PC-3 (cell line): Measurements from ENCODE around the gene NEU2. TPM values are rescaled to one million over a fixed set of nuclear protein-coding genes. Genes with fewer than 3 reads are reported as not detected.

Experiments used
- ATAC-seq: fragments of 200-7000 bp; cut with Tn5 transposase; 2 replicates; pipeline ENCODE4 v1.9.1; 2020; ENCODE audit warnings: mild to moderate bottlenecking, moderate library complexity
- BruUV-seq: library from RNA; stranded (reverse); fragments of 400-500 nt; replicated peaks from 2 replicates; lab custom pipeline; 2021; lab: Mats Ljungman, UMichigan
- CTCF ChIA-PET: fragments of 300-600 bp; sonication (Branson Sonifier 250); formaldehyde crosslinking; loops from one replicate; lab custom pipeline; 2022; ENCODE audit warnings: antibody characterized with exemption; lab: Charles Lee
- POLR2A ChIA-PET: fragments of 300-600 bp; sonication (Branson Sonifier 250); formaldehyde crosslinking; loops from one replicate; lab custom pipeline; 2022; ENCODE audit warnings: antibody characterized with exemption; ENCODE audit not compliant: unreplicated experiment; lab: Charles Lee
- DNase-seq: peaks from one replicate; pipeline ENCODE4 v3.0.0-alpha.2; 2015
- H2AFZ ChIP-seq: fragments of 300-600 bp; sonication (generic); 2 replicates; pipeline ENCODE4 v1.6.0; 2016; ENCODE audit warnings: antibody characterized with exemption, low read length
- H3F3A ChIP-seq: fragments of 300-600 bp; sonication (generic); one replicate; pipeline ENCODE4 v1.6.0; 2017; ENCODE audit warnings: antibody characterized with exemption, low read length, control low read depth, mild to moderate bottlenecking; ENCODE audit not compliant: unreplicated experiment
- H3K27ac ChIP-seq: fragments of 300-600 bp; sonication (generic); 2 replicates; pipeline ENCODE4 v1.5.1; 2016; ENCODE audit warnings: mild to moderate bottlenecking, low read length
- H3K27me3 ChIP-seq: fragments of 300-600 bp; sonication (generic); 2 replicates; pipeline ENCODE4 v1.6.1; 2016; ENCODE audit warnings: low read length, mixed read lengths
- H3K36me3 ChIP-seq: fragments of 300-600 bp; sonication (generic); 2 replicates; pipeline ENCODE4 v1.6.1; 2016; ENCODE audit warnings: low read depth, mixed run types, low read length, mixed read lengths
- H3K4me1 ChIP-seq: fragments of 300-600 bp; sonication (generic); 2 replicates; pipeline ENCODE4 v1.5.1; 2016; ENCODE audit warnings: low read length; ENCODE audit not compliant: insufficient read depth
- H3K4me2 ChIP-seq: fragments of 300-600 bp; sonication (generic); 2 replicates; pipeline ENCODE4 v1.6.0; 2016; ENCODE audit warnings: low read length
- H3K4me3 ChIP-seq: fragments of 300-600 bp; sonication (generic); 2 replicates; pipeline ENCODE4 v1.5.1; 2016; ENCODE audit warnings: mild to moderate bottlenecking, low read length, mixed read lengths
- H3K79me2 ChIP-seq: fragments of 300-600 bp; sonication (generic); 2 replicates; pipeline ENCODE4 v1.6.1; 2017; ENCODE audit warnings: low read length, mixed read lengths
- H3K9ac ChIP-seq: fragments of 300-600 bp; sonication (generic); 2 replicates; pipeline ENCODE4 v1.6.0; 2016; ENCODE audit warnings: mild to moderate bottlenecking, low read length
- H3K9me2 ChIP-seq: fragments of 300-600 bp; sonication (generic); replicated peaks from 2 replicates; pipeline ENCODE4 v1.6.1; 2016; ENCODE audit warnings: mixed run types, low read length, mixed read lengths
- H3K9me3 ChIP-seq: fragments of 300-600 bp; sonication (generic); 2 replicates; pipeline ENCODE4 v1.6.1; 2016; ENCODE audit warnings: low read length, mixed read lengths
- H4K20me1 ChIP-seq: fragments of 300-600 bp; sonication (generic); 2 replicates; pipeline ENCODE4 v1.6.1; 2016; ENCODE audit warnings: low read length, mixed read lengths
- CTCF ChIP-seq: fragments of 300-600 bp; sonication (generic); conservative IDR thresholded peaks from 2 replicates; pipeline ENCODE4 v1.5.1; 2017; ENCODE audit warnings: antibody characterized with exemption, low read depth, mild to moderate bottlenecking, low read length
- EZH2 ChIP-seq: fragments of 300-600 bp; sonication (generic); IDR thresholded peaks from one replicate; pipeline ENCODE4 v1.6.1; 2017; ENCODE audit warnings: antibody characterized with exemption, mild to moderate bottlenecking, low read length; ENCODE audit not compliant: unreplicated experiment
- EZH2phosphoT487 ChIP-seq: fragments of 300-600 bp; sonication (generic); IDR thresholded peaks from 2 replicates; pipeline ENCODE4 v1.6.1; 2018; ENCODE audit warnings: mild to moderate bottlenecking, antibody characterized with exemption, low read length, borderline replicate concordance
- intact Hi-C: fragments of 100-400 bp; cut with micrococcal nuclease; formaldehyde crosslinking; loops from 2 replicates; pipeline ENCODE4 v1.9.0; 2023
- total RNA-seq: library from RNA; depleted of rRNA; stranded (reverse); fragments of >200 nt; gene quantifications from 2 replicates; pipeline ENCODE4 v1.2.3, GENCODE V29; 2014; rRNA removed

Gene NEU2
- total RNA-seq, 1 experiment from 2014 or later: 4.5 TPM

GRCh38 chr2:233084488-233084887 is 52.0 kb downstream of the NEU2 start:
- Histone ChIP-seq H3K9me3 (no peaks in the 10 kb centered on the region), H3K27ac (no peak overlapping the region), H3K36me3 (no peaks in the 10 kb centered on the region), H3K4me3 (no peak overlapping the region), H3F3A (no peaks in the 10 kb centered on the region), H4K20me1 (no peaks in the 10 kb centered on the region), H2AFZ (no peak overlapping the region), H3K79me2 (no peaks in the 10 kb centered on the region), H3K9ac (no peak overlapping the region), H3K4me2 (no peak overlapping the region), H3K4me1 (peaks cover 7% of the 10 kb centered on the region), H3K27me3 (no peaks in the 10 kb centered on the region), H3K9me2 (no peaks in the 10 kb centered on the region)
- no TSS peak for BruUV-seq
- DNase-seq (no peak), ATAC-seq (no peak)
- ChIA-PET CTCF (no interaction called here), POLR2A (no interaction called here)
- intact Hi-C loops: no loop called here
- TF ChIP-seq EZH2: no peak
- no peak for TF ChIP-seq EZH2phosphoT487
- TF ChIP-seq CTCF: no peak

Other genes starting within 250 kb of the NEU2 start
- 11.1 and 14.3 TPM in 2 replicates for gene SNORC, start 162.4 kb upstream of the NEU2 start, total RNA-seq
- 71.3 and 80.2 TPM in 2 replicates for gene NGEF, start 19.4 kb upstream of the NEU2 start, total RNA-seq
- gene INPP5D, start 27.7 kb downstream of the NEU2 start, total RNA-seq: 0.26 and 1.9 TPM in 2 replicates
- gene ATG16L1, start 219.0 kb downstream of the NEU2 start, total RNA-seq: 126 and 173 TPM in 2 replicates